HEK293T (cell line): ENCODE measurements around the gene TBC1D10A.

Experiments
- CTCF ChIA-PET: fragments of 350-600 bp; formaldehyde crosslinking; extraction: SDS; loops from one replicate; lab custom pipeline; 2021; ENCODE audit warnings: antibody characterized with exemption, inconsistent platforms; lab: Yijun Ruan, JAX
- POLR2A ChIA-PET: fragments of 350-600 bp; formaldehyde crosslinking; extraction: SDS; loops from one replicate; lab custom pipeline; 2020; ENCODE audit warnings: antibody characterized with exemption, inconsistent platforms; lab: Yijun Ruan, JAX
- DNase-seq: peaks from one replicate; pipeline ENCODE4 v3.0.0; 2012; ENCODE audit warnings: mixed read lengths; ENCODE audit errors: extremely low spot score
- ARNT ChIP-seq: fragments of 450-650 bp; IDR thresholded peaks from 2 replicates; pipeline ENCODE4 v1.6.1; 2017; ENCODE audit warnings: mild to moderate bottlenecking
- BHLHE40 ChIP-seq: fragments of 450-650 bp; IDR thresholded peaks from 2 replicates; pipeline ENCODE4 v1.6.1; 2016; ENCODE audit warnings: mild to moderate bottlenecking, moderate library complexity, borderline replicate concordance
- CTBP1 ChIP-seq: fragments of 450-650 bp; IDR thresholded peaks from 2 replicates; pipeline ENCODE4 v1.6.1; 2016; ENCODE audit warnings: borderline replicate concordance
- ELF4 ChIP-seq: fragments of 450-650 bp; IDR thresholded peaks from 2 replicates; pipeline ENCODE4 v1.6.1; 2017; ENCODE audit warnings: antibody characterized with exemption
- FOXA1 ChIP-seq: fragments of 450-650 bp; IDR thresholded peaks from 2 replicates; pipeline ENCODE4 v1.6.1; 2016; ENCODE audit warnings: mild to moderate bottlenecking
- FOXK2 ChIP-seq: fragments of 450-650 bp; IDR thresholded peaks from 2 replicates; pipeline ENCODE4 v1.6.1; 2016; ENCODE audit warnings: mild to moderate bottlenecking
- FOXM1 ChIP-seq: fragments of 450-650 bp; IDR thresholded peaks from 2 replicates; pipeline ENCODE4 v1.6.1; 2017; ENCODE audit warnings: mild to moderate bottlenecking, borderline replicate concordance
- HDGF ChIP-seq: fragments of 450-650 bp; IDR thresholded peaks from 2 replicates; pipeline ENCODE4 v1.6.1; 2017; ENCODE audit warnings: antibody characterized with exemption, borderline replicate concordance
- L3MBTL2 ChIP-seq: fragments of 450-650 bp; conservative IDR thresholded peaks from 2 replicates; pipeline ENCODE4 v1.6.1; 2016; ENCODE audit warnings: mild to moderate bottlenecking
- LEF1 ChIP-seq: fragments of 450-650 bp; IDR thresholded peaks from 2 replicates; pipeline ENCODE4 v1.6.1; 2017; ENCODE audit warnings: mild to moderate bottlenecking, borderline replicate concordance
- NFRKB ChIP-seq: fragments of 450-650 bp; IDR thresholded peaks from 2 replicates; pipeline ENCODE4 v1.6.1; 2016; ENCODE audit warnings: mild to moderate bottlenecking, moderate library complexity
- PKNOX1 ChIP-seq: fragments of 450-650 bp; IDR thresholded peaks from 2 replicates; pipeline ENCODE4 v1.6.1; 2016
- SP1 ChIP-seq: fragments of 450-650 bp; IDR thresholded peaks from 2 replicates; pipeline ENCODE4 v1.6.1; 2017
- SUZ12 ChIP-seq: fragments of 450-650 bp; IDR thresholded peaks from 2 replicates; pipeline ENCODE4 v1.6.1; 2016; ENCODE audit warnings: mild to moderate bottlenecking
- TARDBP ChIP-seq: fragments of 450-650 bp; IDR thresholded peaks from 2 replicates; pipeline ENCODE4 v1.6.1; 2016
- ZNF384 ChIP-seq: fragments of 450-650 bp; IDR thresholded peaks from 2 replicates; pipeline ENCODE4 v1.6.1; 2016

The TBC1D10A gene

GRCh38 chr22:30326706-30327362, at the start of gene TBC1D10A:
Gene TBC1D10A (minus strand): TSS chr22:30326941. CDS start chr22:30326881, 60 bp downstream.
- DNase-seq, result peak; percentile 100
- peak; percentile 97 for TF ChIP-seq PKNOX1
- no peak for TF ChIP-seq NFRKB
- ChIA-PET CTCF (interaction anchor here (0.6 to 2.7 kb wide), 4 partner anchors 39 to 114 kb away, joined by 3 to 18 read pairs (median 3); partner anchors contain the start of gene CASTOR1), POLR2A (interaction anchor here (0.7 to 3.7 kb wide), 9 partner anchors 12 to 118 kb away, joined by 3 to 31 read pairs (median 4); partner anchors contain the start of genes CASTOR1, CCDC157, RNF215 and SF3A1)

GRCh38 chr22:30375312-30375849, 48.6 kb upstream of the TBC1D10A start:
- ChIA-PET CTCF (no interaction called here), POLR2A (interaction anchor here (0.9 to 1.6 kb wide), 3 partner anchors 12 to 49 kb away, joined by 3 to 5 read pairs (median 4); partner anchors contain the start of genes SEC14L2 and TBC1D10A)
- no peak for DNase-seq
- TF ChIP-seq NFRKB, result no peak
- TF ChIP-seq FOXA1, result no peak
- no peak for TF ChIP-seq SUZ12

- no peak for TF ChIP-seq PKNOX1
- TF ChIP-seq SUZ12, result no peak
- no peak for TF ChIP-seq ZNF384
- TF ChIP-seq BHLHE40, result no peak
- no peak for TF ChIP-seq ARNT
- TF ChIP-seq LEF1, result no peak
- no peak for TF ChIP-seq L3MBTL2
- no peak for TF ChIP-seq ELF4
- no peak for TF ChIP-seq CTBP1
- TF ChIP-seq FOXK2, result no peak
- TF ChIP-seq NFRKB, result no peak
- TF ChIP-seq FOXM1, result no peak
- no peak for TF ChIP-seq TARDBP
- TF ChIP-seq FOXA1, result no peak
- no peak for TF ChIP-seq HDGF
- no peak for TF ChIP-seq SP1
- DNase-seq, result no peak
- ChIA-PET POLR2A (interaction anchor here (1.6 to 4.1 kb wide), 2 partner anchors 17 to 23 kb away, joined by 3 to 31 read pairs; partner anchors contain the start of genes CCDC157, SEC14L2 and SF3A1), CTCF (interaction anchor here (0.7 kb wide), 2 partner anchors 61 to 71 kb away, joined by 3 to 4 read pairs; no protein-coding TSS in a partner anchor)
These were observed 46.9 kb upstream of the TBC1D10A start for GRCh38 chr22:30373331-30374325.

- DNase-seq, result no peak
- POLR2A ChIA-PET, result interaction anchor here (1.0 to 4.1 kb wide), 2 partner anchors 16 to 85 kb away, joined by 3 to 31 read pairs; partner anchors contain the start of genes CCDC157 and SF3A1
- CTCF ChIA-PET, result no interaction called here
- no peak for TF ChIP-seq ARNT
- TF ChIP-seq SP1, result no peak
- TF ChIP-seq LEF1, result no peak
These were observed 46.2 kb upstream of the TBC1D10A start for GRCh38 chr22:30372915-30373314.

GRCh38 chr22:30371981-30372380, 45.2 kb upstream of the TBC1D10A start:
- CTCF ChIA-PET, result no interaction called here
- no peak for DNase-seq
- POLR2A ChIA-PET, result interaction anchor here (1.0 to 4.1 kb wide), 2 partner anchors 15 to 84 kb away, joined by 3 to 31 read pairs; partner anchors contain the start of genes CCDC157 and SF3A1
- TF ChIP-seq CTBP1, result no peak
- TF ChIP-seq FOXK2, result no peak
- TF ChIP-seq ELF4, result no peak
- TF ChIP-seq NFRKB, result no peak
- no peak for TF ChIP-seq HDGF
- no peak for TF ChIP-seq SUZ12
- TF ChIP-seq LEF1, result no peak
- no peak for TF ChIP-seq L3MBTL2
- no peak for TF ChIP-seq ARNT
- TF ChIP-seq BHLHE40, result no peak
- no peak for TF ChIP-seq TARDBP

- ChIA-PET CTCF (no interaction called here), POLR2A (interaction anchor here (4.1 kb wide), 1 partner anchor 15 kb away, joined by 31 read pairs; the partner anchor contains the start of genes CCDC157 and SF3A1)
- DNase-seq, result no peak
- TF ChIP-seq HDGF (no peak), FOXA1 (no peak)
These were observed 44.6 kb upstream of the TBC1D10A start for GRCh38 chr22:30371321-30371720.
